Activated CD4-positive, alpha-beta T cell treated with anti-CD3 and anti-CD28 coated beads, Interleukin-2, amount 10 ng/mL, durations not matched to agents 24 days and 14 days (primary cell): ENCODE measurements around the gene SCRT2. TPM values are rescaled to one million over a fixed set of nuclear protein-coding genes. Genes with fewer than 3 reads are reported as not detected.
"Not testable (repeated sequence)": the region's sequence is repeated elsewhere in the genome, so short reads cannot be mapped to it uniquely, and the experiment has no call there.

Experiments used
- DNase-seq: peaks from one replicate; pipeline ENCODE4 v3.0.0; 2022
- H3K27ac Mint-ChIP-seq: one replicate; pipeline ENCODE4 v1.8.0; 2022; ENCODE audit warnings: mild to moderate bottlenecking, mixed read lengths
- H3K27me3 Mint-ChIP-seq: one replicate; pipeline ENCODE4 v1.8.0; 2022; ENCODE audit warnings: mixed read lengths
- H3K36me3 Mint-ChIP-seq: one replicate; pipeline ENCODE4 v1.8.0; 2022; ENCODE audit warnings: low read depth, mild to moderate bottlenecking, mixed read lengths
- H3K4me1 Mint-ChIP-seq: one replicate; pipeline ENCODE4 v1.8.0; 2021; ENCODE audit warnings: mixed read lengths
- H3K4me3 Mint-ChIP-seq: one replicate; pipeline ENCODE4 v1.8.0; 2022; ENCODE audit warnings: mild to moderate bottlenecking, moderate library complexity, mixed read lengths
- H3K9me3 Mint-ChIP-seq: one replicate; pipeline ENCODE4 v1.8.0; 2021; ENCODE audit warnings: mixed read lengths
- intact Hi-C: fragments of 100-400 bp; cut with micrococcal nuclease; formaldehyde crosslinking; loops from one replicate; pipeline ENCODE4 v1.15.1; 2023
- total RNA-seq: library from RNA; stranded (reverse); gene quantifications from 2 replicates; pipeline ENCODE4 v1.2.3, GENCODE V29; 2022

Gene SCRT2
- total RNA-seq = not detected in 2 replicates

- peak within 1 kb of the TSS; percentile 4 for H3K4me3 Mint-ChIP-seq
- DNase-seq = peak; percentile 91
- H3K4me1 Mint-ChIP-seq = peaks cover 5% of the 10 kb centered on the region
- peaks cover 67% of the 10 kb centered on the region for H3K27me3 Mint-ChIP-seq
- no peak within 1 kb of the TSS for H3K27ac Mint-ChIP-seq
- intact Hi-C loops = no loop called here
- H3K36me3 Mint-ChIP-seq = no peaks in the 10 kb centered on the region
- H3K9me3 Mint-ChIP-seq = peaks cover 3% of the 10 kb centered on the region
Measured at GRCh38 chr20:675453-676314, at the start of gene SCRT2. TSS of gene SCRT2 (minus strand) at chr20:675802. CDS start at chr20:675601, 201 bp downstream.

DNA sequence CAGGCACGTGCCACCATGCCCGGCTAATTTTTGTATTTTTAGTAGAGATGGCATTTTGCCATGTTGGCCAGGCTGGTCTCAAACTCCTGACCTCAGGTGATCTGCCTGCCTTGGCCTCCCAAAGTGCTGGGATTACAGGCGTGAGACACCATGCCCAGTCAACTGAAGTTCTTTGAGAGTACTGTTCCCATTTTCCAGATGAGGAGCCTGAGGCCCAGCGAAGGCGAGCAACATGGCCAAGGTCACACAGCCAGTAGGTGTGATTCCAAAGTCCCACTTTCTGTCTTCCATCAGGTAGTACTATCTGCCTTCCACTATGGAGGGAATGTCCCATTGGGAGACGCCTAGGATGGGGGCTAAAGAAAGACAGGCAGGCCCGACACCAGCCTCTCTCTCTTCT is 49.2 kb upstream of the SCRT2 start:
- H3K27me3 Mint-ChIP-seq = peaks cover 27% of the 10 kb centered on the region
- intact Hi-C loops, H3K27ac Mint-ChIP-seq, H3K4me1 Mint-ChIP-seq, DNase-seq, H3K36me3 Mint-ChIP-seq, H3K4me3 Mint-ChIP-seq, H3K9me3 Mint-ChIP-seq: not testable (repeated sequence)

- no peak overlapping the region for H3K27ac Mint-ChIP-seq
- no peak overlapping the region for H3K4me3 Mint-ChIP-seq
Measured at GRCh38 chr20:723756-724155, 48.2 kb upstream of the SCRT2 start.

DNA sequence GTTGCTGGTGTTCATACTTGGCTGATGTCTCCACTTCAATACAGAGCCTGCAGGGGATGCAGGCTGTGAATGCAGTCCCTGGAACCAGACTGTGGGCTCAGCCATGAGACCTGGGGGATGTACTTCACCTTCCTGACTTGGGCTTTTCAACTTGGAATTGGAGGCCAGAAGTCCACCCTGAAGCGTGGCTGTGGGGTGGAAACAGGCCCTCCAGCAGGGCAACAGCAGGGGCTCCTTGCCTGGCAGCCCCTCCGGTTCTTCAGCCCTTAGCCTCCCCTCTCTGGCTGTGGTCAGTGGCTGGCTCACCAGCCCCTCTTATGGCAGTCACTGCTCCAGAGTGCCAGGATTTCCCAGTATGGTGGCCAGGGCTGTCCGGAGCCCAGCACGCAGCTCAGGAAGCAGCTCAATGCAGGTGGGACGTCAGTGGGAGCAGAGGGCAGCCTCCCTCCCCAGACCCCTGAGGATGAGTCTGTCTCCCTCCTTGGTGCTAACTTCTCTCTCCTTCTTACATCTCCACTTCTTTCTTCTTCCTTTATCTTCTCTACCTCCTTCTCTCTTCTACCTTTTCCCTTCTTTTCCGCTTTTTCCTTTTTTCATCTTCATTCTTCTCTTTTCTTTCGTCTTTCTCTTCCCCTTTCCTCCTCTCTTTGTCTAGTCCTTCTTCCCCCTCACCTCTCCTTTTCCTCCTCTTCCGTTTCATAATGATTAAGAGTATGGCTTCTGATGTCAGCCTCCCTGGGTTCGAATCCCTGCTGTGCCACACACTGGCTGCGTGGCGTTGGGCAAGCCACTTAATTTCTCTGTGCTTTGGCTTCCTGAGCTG is 47.4 kb upstream of the SCRT2 start:
- no peaks in the 10 kb centered on the region for H3K36me3 Mint-ChIP-seq
- no peaks in the 10 kb centered on the region for H3K4me1 Mint-ChIP-seq
- H3K27me3 Mint-ChIP-seq = peaks cover 17% of the 10 kb centered on the region
- DNase-seq = no peak
- intact Hi-C loops = no loop called here
- no peak overlapping the region for H3K4me3 Mint-ChIP-seq
- no peaks in the 10 kb centered on the region for H3K9me3 Mint-ChIP-seq
- H3K27ac Mint-ChIP-seq = no peak overlapping the region

More at GRCh38 chr20:723756-724155, 48.2 kb upstream of the SCRT2 start:
- Mint-ChIP-seq H3K27me3 (peaks cover 21% of the 10 kb centered on the region), H3K36me3 (no peaks in the 10 kb centered on the region), H3K9me3 (no peaks in the 10 kb centered on the region), H3K4me1 (peaks cover 2% of the 10 kb centered on the region)
- intact Hi-C loops = no loop called here
- DNase-seq = no peak

DNA sequence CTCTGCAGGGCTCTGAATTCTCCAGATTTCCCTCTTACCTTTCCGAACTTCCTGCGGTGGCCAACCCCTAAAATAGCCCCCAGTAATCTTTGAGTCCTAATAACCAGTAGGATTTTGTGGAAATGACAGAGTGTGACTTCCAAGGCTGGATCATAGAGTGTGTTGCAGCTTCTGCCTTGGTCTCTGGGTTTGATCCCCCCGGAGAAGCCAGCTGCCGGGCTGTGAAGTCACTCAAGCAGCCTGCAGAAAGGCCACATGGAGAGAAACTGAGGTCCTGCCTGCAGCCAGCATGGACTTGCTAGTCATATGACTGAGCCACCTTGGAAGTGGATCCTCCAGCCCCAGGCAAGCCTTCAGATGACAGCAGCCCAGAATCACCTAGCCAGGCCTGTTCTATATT is 46.3 kb upstream of the SCRT2 start:
- intact Hi-C loops = no loop called here
- no peak for DNase-seq
- Mint-ChIP-seq H3K9me3 (no peaks in the 10 kb centered on the region), H3K36me3 (no peaks in the 10 kb centered on the region), H3K4me1 (no peaks in the 10 kb centered on the region), H3K27me3 (peaks cover 17% of the 10 kb centered on the region), H3K27ac (no peak overlapping the region), H3K4me3 (no peak overlapping the region)

DNA sequence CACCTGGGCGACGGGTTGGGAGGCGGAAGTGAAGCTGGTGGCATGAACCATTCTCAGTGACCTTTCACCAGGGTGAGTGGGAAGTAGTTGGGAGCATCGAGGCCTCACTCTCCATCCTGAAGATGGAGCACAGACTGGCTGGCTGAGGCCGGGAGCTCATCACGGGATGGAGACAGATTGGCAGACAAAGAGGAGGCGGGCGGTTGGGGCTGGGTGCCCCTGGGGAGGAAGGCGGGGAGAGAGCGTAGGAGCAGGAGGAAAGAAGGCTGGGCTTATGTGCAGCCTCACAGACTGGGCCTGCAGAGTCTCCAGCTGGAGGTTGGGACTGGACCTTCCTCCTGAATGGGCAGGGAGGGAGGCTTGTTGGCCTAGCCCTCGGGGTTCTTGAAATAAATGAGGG is 44.2 kb upstream of the SCRT2 start:
- H3K27me3 Mint-ChIP-seq = peaks cover 10% of the 10 kb centered on the region
- no peaks in the 10 kb centered on the region for H3K4me1 Mint-ChIP-seq
- H3K27ac Mint-ChIP-seq = no peak overlapping the region
- H3K9me3 Mint-ChIP-seq = no peaks in the 10 kb centered on the region
- intact Hi-C loops = no loop called here
- no peak overlapping the region for H3K4me3 Mint-ChIP-seq
- no peaks in the 10 kb centered on the region for H3K36me3 Mint-ChIP-seq
- no peak for DNase-seq

DNA sequence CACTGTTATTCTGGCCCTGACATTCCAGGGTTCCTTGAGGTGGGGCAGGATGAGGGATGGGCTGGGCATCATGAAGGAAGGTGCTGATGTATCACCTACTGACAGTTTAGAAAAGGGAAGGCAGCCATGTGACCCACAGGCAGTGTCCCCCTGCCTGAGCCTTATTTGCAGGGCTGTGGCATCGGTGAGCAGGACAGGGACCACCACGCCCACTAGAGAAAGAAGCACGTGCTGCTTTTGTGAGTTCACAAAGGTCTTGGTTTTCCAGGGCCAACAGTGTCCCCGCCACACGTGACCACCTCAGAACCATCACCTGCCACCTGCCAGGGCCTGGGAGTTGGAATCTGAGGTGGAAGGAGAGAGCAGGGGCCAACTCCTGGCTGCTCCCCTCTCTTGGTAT is 43.5 kb upstream of the SCRT2 start:
- DNase-seq = no peak
- intact Hi-C loops = no loop called here
- Mint-ChIP-seq H3K9me3 (no peaks in the 10 kb centered on the region), H3K4me3 (no peak overlapping the region), H3K36me3 (no peaks in the 10 kb centered on the region), H3K27me3 (peaks cover 10% of the 10 kb centered on the region), H3K27ac (no peak overlapping the region), H3K4me1 (no peaks in the 10 kb centered on the region)

DNA sequence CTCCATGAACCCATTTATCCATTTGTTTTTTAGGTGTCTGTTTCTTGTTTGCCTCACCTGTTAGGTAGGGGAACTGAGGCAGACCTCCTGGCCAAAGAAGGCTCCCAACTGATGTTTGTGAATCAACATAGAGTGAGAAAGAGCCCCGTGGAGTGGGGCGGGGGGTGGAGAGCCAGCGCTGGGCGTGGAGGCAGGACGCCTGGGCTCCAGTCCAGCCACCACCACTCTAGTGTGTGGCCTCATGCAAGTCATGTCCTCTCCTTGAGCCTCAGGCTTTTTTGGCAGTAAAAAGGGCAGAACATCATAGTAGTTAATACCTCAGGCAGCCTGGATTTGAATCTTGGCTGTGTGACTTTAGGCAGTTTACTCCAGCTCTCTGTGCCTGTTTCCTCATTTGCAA is 42.2 kb upstream of the SCRT2 start:
- H3K9me3 Mint-ChIP-seq = no peaks in the 10 kb centered on the region
- DNase-seq = no peak
- H3K4me1 Mint-ChIP-seq = no peaks in the 10 kb centered on the region
- intact Hi-C loops = no loop called here
- no peaks in the 10 kb centered on the region for H3K36me3 Mint-ChIP-seq
- H3K4me3 Mint-ChIP-seq = no peak overlapping the region
- peaks cover 7% of the 10 kb centered on the region for H3K27me3 Mint-ChIP-seq
- no peak overlapping the region for H3K27ac Mint-ChIP-seq

DNA sequence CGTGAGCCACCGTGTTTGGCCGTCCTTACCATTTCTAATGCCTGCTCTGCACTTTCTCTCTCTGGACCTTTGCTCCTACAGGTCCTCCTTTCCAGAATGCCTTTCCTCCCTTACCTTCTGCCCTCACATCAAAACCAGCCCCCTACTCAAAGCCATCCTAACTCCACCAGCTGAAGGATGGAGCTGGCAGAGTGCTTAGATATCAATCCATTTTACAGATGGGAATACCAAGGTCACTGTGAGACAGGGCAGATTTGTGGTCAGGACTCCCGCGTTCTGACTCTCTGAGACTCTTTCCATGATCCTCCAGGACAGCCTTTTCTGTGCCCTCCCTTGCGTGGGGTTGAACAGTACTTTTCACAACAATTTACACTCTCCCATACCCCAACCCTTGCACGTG is 41.7 kb upstream of the SCRT2 start:
- Mint-ChIP-seq H3K4me3 (no peak overlapping the region), H3K9me3 (no peaks in the 10 kb centered on the region), H3K36me3 (no peaks in the 10 kb centered on the region), H3K27me3 (peaks cover 7% of the 10 kb centered on the region), H3K4me1 (no peaks in the 10 kb centered on the region), H3K27ac (no peak overlapping the region)
- no peak for DNase-seq
- intact Hi-C loops = no loop called here

GRCh38 chr20:714453-714852 is 38.9 kb upstream of the SCRT2 start:
- no peak overlapping the region for H3K27ac Mint-ChIP-seq
- H3K9me3 Mint-ChIP-seq = no peaks in the 10 kb centered on the region
- peaks cover 2% of the 10 kb centered on the region for H3K36me3 Mint-ChIP-seq
- H3K4me3 Mint-ChIP-seq = no peak overlapping the region
- intact Hi-C loops = no loop called here
- no peaks in the 10 kb centered on the region for H3K4me1 Mint-ChIP-seq
- H3K27me3 Mint-ChIP-seq = peaks cover 20% of the 10 kb centered on the region
- DNase-seq = no peak

DNA sequence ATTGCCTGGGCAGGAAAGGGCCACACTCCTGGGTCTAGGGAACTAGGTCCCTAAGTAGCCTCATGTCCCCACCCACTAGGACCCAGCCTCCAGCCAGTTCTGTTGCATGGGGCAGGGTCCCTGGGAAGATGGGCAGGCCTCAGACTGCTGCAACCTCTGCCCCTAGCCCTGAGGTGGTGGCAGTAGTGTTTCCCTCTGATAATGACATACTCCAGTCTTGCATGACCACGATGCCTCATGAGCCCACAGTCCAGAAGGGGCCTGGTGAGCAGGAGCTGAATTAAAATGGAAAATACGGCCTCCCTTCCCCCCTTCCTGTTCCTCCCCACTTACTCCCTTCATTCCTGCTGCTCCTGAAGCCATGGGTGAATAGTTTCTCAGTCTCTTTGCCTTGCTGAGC is 36.0 kb upstream of the SCRT2 start:
- Mint-ChIP-seq H3K4me3 (no peak overlapping the region), H3K4me1 (no peaks in the 10 kb centered on the region), H3K27ac (no peak overlapping the region), H3K36me3 (peaks cover 2% of the 10 kb centered on the region), H3K27me3 (peaks cover 23% of the 10 kb centered on the region), H3K9me3 (peaks cover 6% of the 10 kb centered on the region)
- intact Hi-C loops = no loop called here
- DNase-seq = no peak

DNA sequence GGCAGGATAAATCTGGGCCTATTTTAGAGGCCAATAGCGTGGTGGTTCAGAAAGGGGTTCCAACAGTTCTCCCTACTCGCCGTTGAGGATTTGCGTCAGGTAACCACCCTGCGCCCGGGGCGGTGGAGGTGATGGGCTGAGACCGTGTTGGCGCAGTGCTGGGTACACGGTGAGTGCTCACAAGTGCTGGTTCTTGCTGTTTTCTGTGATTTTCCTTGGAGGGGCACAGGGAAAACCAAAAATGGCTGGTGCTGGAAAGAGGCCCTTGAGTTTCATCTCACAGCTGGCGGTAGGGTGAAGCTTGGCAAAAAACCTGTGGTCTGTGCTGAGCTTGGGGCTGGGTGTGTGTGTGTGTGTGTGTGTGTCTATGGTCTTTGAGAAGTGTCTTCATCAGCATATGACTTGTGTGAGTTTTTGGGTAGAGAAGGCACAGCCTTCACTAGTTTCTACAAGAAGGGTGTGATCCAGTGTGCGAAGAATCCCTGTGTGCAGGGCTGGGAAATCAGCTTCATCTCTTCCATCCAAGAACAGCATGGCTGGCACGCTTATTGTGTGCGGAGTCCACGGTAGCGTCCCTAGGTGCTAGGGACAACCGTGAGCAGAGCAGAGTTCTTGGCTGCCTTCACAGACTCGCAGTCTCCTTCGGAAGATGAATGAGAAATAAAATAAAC is 35.3 kb upstream of the SCRT2 start:
- no peak overlapping the region for H3K27ac Mint-ChIP-seq
- no peak overlapping the region for H3K4me3 Mint-ChIP-seq
- intact Hi-C loops = no loop called here
- no peak for DNase-seq
- H3K36me3 Mint-ChIP-seq = peaks cover 2% of the 10 kb centered on the region
- no peaks in the 10 kb centered on the region for H3K4me1 Mint-ChIP-seq
- peaks cover 6% of the 10 kb centered on the region for H3K9me3 Mint-ChIP-seq
- peaks cover 25% of the 10 kb centered on the region for H3K27me3 Mint-ChIP-seq

- H3K27me3 Mint-ChIP-seq = peaks cover 25% of the 10 kb centered on the region
- peaks cover 2% of the 10 kb centered on the region for H3K36me3 Mint-ChIP-seq
- H3K4me3 Mint-ChIP-seq = no peak overlapping the region
- H3K27ac Mint-ChIP-seq = no peak overlapping the region
- intact Hi-C loops = no loop called here
- no peak for DNase-seq
- H3K9me3 Mint-ChIP-seq = peaks cover 6% of the 10 kb centered on the region
- no peaks in the 10 kb centered on the region for H3K4me1 Mint-ChIP-seq
Measured at GRCh38 chr20:709991-710779, 34.6 kb upstream of the SCRT2 start.
